ENCODE data around the gene SMG6. TPM values are rescaled to one million over a fixed set of nuclear protein-coding genes. Genes with fewer than 3 reads are reported as not detected.

Gene SMG6
- total RNA-seq, 1 experiment from 2014 or later = 13.5 TPM

- CTCF ChIA-PET = no interaction called here
- BruUV-seq (replicated peaks) = no TSS peak
- no peak overlapping the region for H3K4me3 Mint-ChIP-seq (ENCODE audit: low read depth, unreplicated experiment)
- intact Hi-C loops (cut with micrococcal nuclease; ENCODE audit: unreplicated experiment) = no loop called here
- H3K9me3 Mint-ChIP-seq (ENCODE audit: low read depth, unreplicated experiment) = no peaks in the 10 kb centered on the region
- H3K27ac Mint-ChIP-seq (ENCODE audit: unreplicated experiment) = no peak overlapping the region
- peaks cover 15% of the 10 kb centered on the region for H3K36me3 Mint-ChIP-seq (ENCODE audit: insufficient read depth, unreplicated experiment)
- no peak for TF ChIP-seq CTCF (IDR thresholded peaks at IDR 0.05; ENCODE audit: unreplicated experiment)
- no peak for DNase-seq
- H3K4me1 Mint-ChIP-seq (ENCODE audit: low read depth, unreplicated experiment) = peaks cover 8% of the 10 kb centered on the region
- H3K27me3 Mint-ChIP-seq (ENCODE audit: unreplicated experiment) = no peaks in the 10 kb centered on the region
These were observed 40.9 kb upstream of the SMG6 start for GRCh38 chr17:2344528-2344927.

DNA sequence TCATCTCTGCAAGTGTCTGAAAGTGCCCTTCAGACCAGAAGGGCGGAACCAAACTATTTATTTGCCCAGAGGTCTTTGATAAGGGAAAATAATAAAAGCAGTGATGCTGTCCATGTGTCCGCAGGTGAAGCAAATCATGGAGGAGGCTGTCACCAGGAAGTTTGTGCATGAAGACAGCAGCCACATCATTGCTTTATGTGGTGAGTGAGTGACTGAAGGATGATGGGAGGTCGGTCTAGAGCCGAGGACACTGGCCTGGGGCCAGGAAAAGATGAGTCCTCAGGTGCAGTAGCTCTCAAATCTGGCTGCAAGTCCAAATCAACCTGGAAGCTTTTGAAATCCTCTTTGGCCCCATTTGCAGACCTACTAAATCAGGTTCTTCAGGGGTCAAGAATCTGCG lies 39.8 kb upstream of the SMG6 start:
- H3K36me3 Mint-ChIP-seq (ENCODE audit: insufficient read depth, unreplicated experiment) = peaks cover 16% of the 10 kb centered on the region
- CTCF ChIA-PET = no interaction called here
- H3K4me1 Mint-ChIP-seq (ENCODE audit: low read depth, unreplicated experiment) = peaks cover 8% of the 10 kb centered on the region
- TF ChIP-seq CTCF (IDR thresholded peaks at IDR 0.05; ENCODE audit: unreplicated experiment) = no peak
- H3K9me3 Mint-ChIP-seq (ENCODE audit: low read depth, unreplicated experiment) = no peaks in the 10 kb centered on the region
- BruUV-seq (replicated peaks) = no TSS peak
- DNase-seq = no peak
- no peak overlapping the region for H3K4me3 Mint-ChIP-seq (ENCODE audit: low read depth, unreplicated experiment)
- no peak overlapping the region for H3K27ac Mint-ChIP-seq (ENCODE audit: unreplicated experiment)
- no peaks in the 10 kb centered on the region for H3K27me3 Mint-ChIP-seq (ENCODE audit: unreplicated experiment)
- intact Hi-C loops (cut with micrococcal nuclease; ENCODE audit: unreplicated experiment) = no loop called here

DNA sequence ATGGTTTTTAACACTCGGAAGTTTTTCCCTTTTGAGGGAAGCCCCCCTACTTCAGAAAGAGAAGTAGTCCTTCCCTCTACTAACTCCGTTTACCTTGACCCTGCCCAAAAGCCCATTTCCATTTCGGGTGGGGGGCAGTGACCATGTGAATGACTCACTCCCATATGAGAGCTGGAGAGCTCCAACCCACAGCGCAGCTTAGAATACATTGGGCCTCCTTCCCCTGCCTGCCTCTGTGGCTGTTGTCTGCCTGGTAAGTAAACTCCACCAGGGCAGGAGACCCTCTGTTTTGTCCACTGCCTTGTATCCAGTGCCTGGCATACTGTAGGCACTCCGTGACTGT lies 34.7 kb upstream of the SMG6 start:
- BruUV-seq (replicated peaks) = no TSS peak

GRCh38 chr17:2337544-2338314 lies 34.1 kb upstream of the SMG6 start:
- BruUV-seq (replicated peaks) = no TSS peak
- DNase-seq = peak; percentile 69
- H3K9me3 Mint-ChIP-seq (ENCODE audit: low read depth, unreplicated experiment) = no peaks in the 10 kb centered on the region
- no peak for TF ChIP-seq CTCF (IDR thresholded peaks at IDR 0.05; ENCODE audit: unreplicated experiment)
- no peak overlapping the region for H3K27ac Mint-ChIP-seq (ENCODE audit: unreplicated experiment)
- no peaks in the 10 kb centered on the region for H3K4me1 Mint-ChIP-seq (ENCODE audit: low read depth, unreplicated experiment)
- intact Hi-C loops (cut with micrococcal nuclease; ENCODE audit: unreplicated experiment) = no loop called here
- H3K36me3 Mint-ChIP-seq (ENCODE audit: insufficient read depth, unreplicated experiment) = peaks cover 36% of the 10 kb centered on the region
- H3K4me3 Mint-ChIP-seq (ENCODE audit: low read depth, unreplicated experiment) = peak overlapping the region; percentile 99
- no peaks in the 10 kb centered on the region for H3K27me3 Mint-ChIP-seq (ENCODE audit: unreplicated experiment)
- CTCF ChIA-PET = interaction anchor here (0.6 to 1.5 kb wide), 2 partner anchors 15 to 22 kb away, joined by 3 to 10 read pairs; no protein-coding TSS in a partner anchor

More for the DNA sequence above, 34.7 kb upstream of the SMG6 start:
- CTCF ChIA-PET = interaction anchor here (0.6 to 1.5 kb wide), 2 partner anchors 15 to 21 kb away, joined by 3 to 10 read pairs; no protein-coding TSS in a partner anchor
- no peaks in the 10 kb centered on the region for H3K4me1 Mint-ChIP-seq (ENCODE audit: low read depth, unreplicated experiment)
- H3K27me3 Mint-ChIP-seq (ENCODE audit: unreplicated experiment) = no peaks in the 10 kb centered on the region
- intact Hi-C loops (cut with micrococcal nuclease; ENCODE audit: unreplicated experiment) = no loop called here
- TF ChIP-seq CTCF (IDR thresholded peaks at IDR 0.05; ENCODE audit: unreplicated experiment) = no peak
- H3K9me3 Mint-ChIP-seq (ENCODE audit: low read depth, unreplicated experiment) = no peaks in the 10 kb centered on the region
- peak overlapping the region; percentile 99 for H3K4me3 Mint-ChIP-seq (ENCODE audit: low read depth, unreplicated experiment)
- peaks cover 39% of the 10 kb centered on the region for H3K36me3 Mint-ChIP-seq (ENCODE audit: insufficient read depth, unreplicated experiment)
- no peak overlapping the region for H3K27ac Mint-ChIP-seq (ENCODE audit: unreplicated experiment)
- DNase-seq = no peak
